ENCODE results near the gene ACOX2.

Gene ACOX2

DNA sequence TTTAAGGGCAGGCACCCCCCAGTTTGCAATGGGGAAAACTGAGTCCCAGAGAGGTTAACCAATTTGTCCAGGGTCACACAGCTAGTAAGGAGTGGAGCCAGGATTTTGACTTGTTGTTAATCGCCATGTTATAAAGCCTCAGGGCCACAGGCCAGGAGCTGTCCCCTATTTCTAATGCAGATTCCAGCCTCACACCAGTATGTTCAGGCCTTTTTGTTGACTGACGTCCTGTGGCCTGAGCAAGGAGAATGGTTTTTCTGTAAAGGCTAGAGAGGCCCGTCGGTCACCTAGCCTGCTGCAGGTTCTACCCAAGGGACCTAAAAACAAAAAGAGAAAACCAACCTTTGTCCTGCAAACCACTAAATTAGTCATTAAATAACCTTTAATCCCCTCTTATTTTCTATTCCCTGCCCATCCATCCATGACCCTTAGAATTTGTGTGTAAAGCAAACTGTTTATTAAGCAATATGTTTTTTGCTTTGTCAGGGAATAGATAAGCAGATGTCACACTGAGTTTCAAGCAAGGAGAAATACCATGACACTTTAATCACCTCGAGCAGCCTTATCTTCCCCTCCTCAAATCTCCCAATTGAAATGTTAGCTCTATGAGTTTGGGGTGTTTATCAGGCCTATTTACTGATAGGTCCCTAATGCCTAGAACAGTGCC lies 14.1 kb downstream of the ACOX2 start:
- H3K36me3 Mint-ChIP-seq (ENCODE audit: low read depth) = peaks cover 22% of the 10 kb centered on the region
- peak overlapping the region in 2 of 3 experiments; percentile 46 to 89 for H3K27ac Mint-ChIP-seq
- H3K27me3 Mint-ChIP-seq (ENCODE audit: low read depth) = no peaks in the 10 kb centered on the region
- H3K4me1 Mint-ChIP-seq = peaks cover 12% of the 10 kb centered on the region
- TF ChIP-seq, protein P1, sequence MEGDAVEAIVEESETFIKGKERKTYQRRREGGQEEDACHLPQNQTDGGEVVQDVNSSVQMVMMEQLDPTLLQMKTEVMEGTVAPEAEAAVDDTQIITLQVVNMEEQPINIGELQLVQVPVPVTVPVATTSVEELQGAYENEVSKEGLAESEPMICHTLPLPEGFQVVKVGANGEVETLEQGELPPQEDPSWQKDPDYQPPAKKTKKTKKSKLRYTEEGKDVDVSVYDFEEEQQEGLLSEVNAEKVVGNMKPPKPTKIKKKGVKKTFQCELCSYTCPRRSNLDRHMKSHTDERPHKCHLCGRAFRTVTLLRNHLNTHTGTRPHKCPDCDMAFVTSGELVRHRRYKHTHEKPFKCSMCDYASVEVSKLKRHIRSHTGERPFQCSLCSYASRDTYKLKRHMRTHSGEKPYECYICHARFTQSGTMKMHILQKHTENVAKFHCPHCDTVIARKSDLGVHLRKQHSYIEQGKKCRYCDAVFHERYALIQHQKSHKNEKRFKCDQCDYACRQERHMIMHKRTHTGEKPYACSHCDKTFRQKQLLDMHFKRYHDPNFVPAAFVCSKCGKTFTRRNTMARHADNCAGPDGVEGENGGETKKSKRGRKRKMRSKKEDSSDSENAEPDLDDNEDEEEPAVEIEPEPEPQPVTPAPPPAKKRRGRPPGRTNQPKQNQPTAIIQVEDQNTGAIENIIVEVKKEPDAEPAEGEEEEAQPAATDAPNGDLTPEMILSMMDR (IDR thresholded peaks at IDR 0.05; ENCODE audit: unreplicated experiment in 3 of 3) = no peak
- H3K4me3 Mint-ChIP-seq = no peak overlapping the region
- no peaks in the 10 kb centered on the region for H3K9me3 Mint-ChIP-seq

DNA sequence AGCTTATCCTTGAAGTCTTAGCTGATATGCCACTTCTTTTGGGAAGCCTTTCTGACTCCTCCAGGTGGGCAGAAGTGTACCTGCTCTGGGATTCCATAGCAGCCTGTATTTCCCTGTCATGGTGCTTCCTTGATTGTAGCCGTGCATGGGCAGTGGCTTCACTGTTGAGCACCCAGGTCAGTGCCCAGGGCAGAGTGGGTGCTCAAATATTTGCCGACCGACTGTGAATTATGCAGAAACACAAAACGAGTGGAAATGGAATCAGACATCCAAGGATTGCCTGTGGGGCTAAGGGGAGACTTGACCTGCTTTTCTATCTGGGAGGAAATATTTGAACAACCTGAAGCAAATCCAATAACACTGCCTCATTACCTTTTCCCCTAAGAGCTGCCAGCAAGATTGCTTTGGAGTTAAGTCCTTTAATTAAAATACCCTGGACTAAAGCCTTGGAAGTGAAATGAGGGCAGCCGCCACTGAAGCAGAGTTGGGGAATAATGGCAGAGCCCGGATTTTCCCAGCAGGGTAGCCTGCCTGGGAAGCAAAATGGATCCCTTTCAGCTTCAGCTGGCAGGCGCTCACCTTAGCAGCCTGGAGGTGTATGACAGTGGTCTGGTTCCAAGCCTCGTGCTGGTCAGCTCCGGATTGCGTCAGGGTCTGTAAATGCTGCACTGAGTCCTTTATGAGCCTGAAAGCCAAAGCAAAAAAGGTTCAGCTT lies 14.9 kb downstream of the ACOX2 start:
- TF ChIP-seq, protein P1 (IDR thresholded peaks at IDR 0.05; ENCODE audit: unreplicated experiment in 3 of 3) = no peak
- Mint-ChIP-seq H3K27me3 (ENCODE audit: low read depth) (peaks cover 2% of the 10 kb centered on the region), H3K36me3 (ENCODE audit: low read depth) (peaks cover 22% of the 10 kb centered on the region), H3K4me1 (peaks cover 17% of the 10 kb centered on the region), H3K4me3 (no peak overlapping the region), H3K9me3 (no peaks in the 10 kb centered on the region), H3K27ac (peak overlapping the region; percentile 25 to 89 (median 82))

DNA sequence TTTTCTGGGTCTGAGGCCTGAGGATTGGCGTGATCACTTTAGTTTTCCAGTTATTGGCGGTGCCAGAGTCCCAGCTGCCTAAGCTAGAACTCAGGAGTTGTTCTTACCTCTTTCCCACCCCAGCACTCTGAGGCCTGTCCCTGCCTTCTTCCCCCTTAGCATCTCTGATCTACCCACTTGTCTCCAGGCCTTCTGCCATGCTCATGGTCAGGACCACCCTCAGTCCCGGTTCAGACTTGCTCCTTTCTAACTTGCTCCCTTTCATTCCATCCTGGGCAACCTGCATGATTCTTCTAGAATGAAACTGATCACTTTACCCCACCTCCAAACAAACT lies 15.7 kb downstream of the ACOX2 start:
- TF ChIP-seq, protein P1 (IDR thresholded peaks at IDR 0.05; ENCODE audit: unreplicated experiment in 3 of 3) = no peak
- Mint-ChIP-seq H3K4me1 (peaks cover 20% of the 10 kb centered on the region), H3K36me3 (ENCODE audit: low read depth) (peaks cover 19% of the 10 kb centered on the region), H3K27ac (peak overlapping the region; percentile 25 to 89 (median 82)), H3K27me3 (ENCODE audit: low read depth) (peaks cover 5% of the 10 kb centered on the region), H3K4me3 (no peak overlapping the region), H3K9me3 (no peaks in the 10 kb centered on the region)

DNA sequence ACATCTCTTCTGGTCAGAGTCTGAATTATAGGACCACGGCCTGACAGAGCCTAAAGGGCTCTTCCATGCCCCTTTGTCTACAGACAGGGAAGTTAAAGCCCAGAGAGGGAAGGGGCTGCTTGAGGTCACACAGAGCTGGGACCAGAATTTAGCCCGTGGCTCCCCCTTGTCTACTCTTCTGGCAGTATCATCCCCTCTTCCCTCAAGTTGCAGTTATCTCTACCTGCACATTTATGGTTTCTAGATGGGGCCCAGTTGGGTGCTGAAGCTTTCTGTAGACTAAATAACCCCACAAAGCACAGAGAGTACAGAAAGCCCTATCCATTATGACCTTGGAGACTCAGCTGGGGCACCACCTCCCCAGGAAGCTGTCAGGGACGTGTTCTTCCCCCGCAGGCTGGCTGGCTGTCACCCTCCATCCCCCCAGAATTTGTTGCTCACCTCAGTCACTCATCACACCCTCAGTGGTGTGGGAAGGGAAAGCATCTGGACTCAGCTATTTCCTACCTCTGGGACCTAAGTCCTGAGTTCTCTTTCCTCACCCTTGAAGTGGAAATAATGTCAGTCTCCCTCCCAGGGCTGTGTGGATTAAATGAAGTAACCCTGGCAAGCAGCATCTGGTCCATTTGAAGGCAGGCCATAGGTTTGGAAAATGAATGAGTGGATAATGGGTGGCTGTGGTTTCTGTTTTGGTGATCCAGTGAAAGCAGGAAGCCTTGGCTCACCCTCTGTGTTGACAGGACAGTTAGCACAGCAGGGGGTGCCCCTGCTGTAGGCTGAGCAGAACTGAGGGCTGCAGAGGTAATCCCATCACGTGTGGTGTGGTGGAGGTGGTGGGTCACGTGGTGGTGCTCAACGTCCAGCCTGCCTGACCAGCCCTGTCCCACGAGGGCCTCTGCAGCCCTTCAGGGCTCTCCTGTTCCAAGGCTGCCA lies 16.3 kb downstream of the ACOX2 start:
- H3K27me3 Mint-ChIP-seq (ENCODE audit: low read depth) = peaks cover 5% of the 10 kb centered on the region
- H3K36me3 Mint-ChIP-seq (ENCODE audit: low read depth) = peaks cover 19% of the 10 kb centered on the region
- H3K27ac Mint-ChIP-seq = peak overlapping the region; percentile 35 to 82 (median 63)
- H3K4me3 Mint-ChIP-seq = no peak overlapping the region
- H3K9me3 Mint-ChIP-seq = no peaks in the 10 kb centered on the region
- H3K4me1 Mint-ChIP-seq = peaks cover 20% of the 10 kb centered on the region
- TF ChIP-seq, protein P1 (IDR thresholded peaks at IDR 0.05; ENCODE audit: unreplicated experiment in 3 of 3) = no peak

DNA sequence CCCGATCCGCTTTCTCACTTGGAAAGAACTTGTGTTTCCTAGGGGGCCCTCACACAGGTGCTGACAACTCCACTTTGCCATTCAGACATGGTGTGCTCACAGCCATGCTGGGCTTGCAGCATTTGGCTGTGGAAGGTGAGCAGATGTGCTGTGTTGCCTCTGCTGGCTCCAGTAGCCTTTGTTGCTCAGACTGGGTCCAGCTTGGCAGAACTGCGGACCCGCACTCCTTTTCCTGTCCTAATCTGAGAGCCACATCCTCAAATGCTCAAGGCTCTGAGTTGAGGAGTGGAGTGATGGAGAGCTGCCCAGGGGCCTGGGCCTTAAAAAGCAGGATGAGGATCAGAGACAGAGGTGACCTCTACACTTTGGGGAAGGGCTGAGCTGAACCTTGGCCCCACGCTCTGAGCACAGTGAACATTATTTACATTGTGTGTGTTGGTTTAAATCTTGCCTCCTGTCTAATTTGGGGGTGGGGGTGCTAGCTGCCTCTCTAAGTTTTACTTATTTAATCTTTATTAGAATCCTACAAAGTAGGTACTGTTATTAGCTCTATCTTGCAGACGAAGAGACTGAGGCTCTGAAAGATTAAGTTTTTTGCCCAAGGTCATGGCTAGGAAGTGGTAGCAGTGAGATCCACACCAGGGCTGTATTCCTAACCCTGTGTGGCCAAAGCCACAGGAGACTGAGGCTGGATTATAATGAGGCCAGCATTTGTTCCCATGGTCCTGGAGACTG lies 17.2 kb downstream of the ACOX2 start:
- Mint-ChIP-seq H3K4me1 (peaks cover 20% of the 10 kb centered on the region), H3K36me3 (ENCODE audit: low read depth) (peaks cover 19% of the 10 kb centered on the region), H3K9me3 (no peaks in the 10 kb centered on the region), H3K27me3 (ENCODE audit: low read depth) (peaks cover 5% of the 10 kb centered on the region), H3K27ac (peak overlapping the region in 2 of 3 experiments; percentile 48 to 63), H3K4me3 (no peak overlapping the region)
- TF ChIP-seq, protein P1 (IDR thresholded peaks at IDR 0.05; ENCODE audit: unreplicated experiment in 3 of 3) = no peak

Data from nephron (organoid).